ENCODE measurements around the gene STX3.

DNA sequence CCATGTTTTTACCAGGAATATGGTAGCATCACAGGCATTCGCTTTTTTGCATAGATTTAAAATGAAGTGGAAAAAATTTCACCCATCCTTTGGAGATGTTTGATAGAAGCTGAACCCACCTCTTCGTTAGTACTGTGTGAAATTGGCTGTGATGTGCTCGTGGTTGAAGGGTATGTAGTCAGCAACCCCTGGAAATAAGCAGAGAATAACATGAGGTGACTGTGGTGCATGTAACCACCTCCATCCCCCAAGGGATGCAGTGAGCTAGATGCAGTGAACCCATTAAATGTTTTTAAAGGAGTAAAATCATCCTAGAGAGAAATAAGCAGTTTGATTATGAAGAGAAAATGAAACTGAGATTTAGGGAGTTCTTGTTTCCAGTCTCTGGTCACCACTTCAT is 74.2 kb downstream of the STX3 start:
- TF ChIP-seq, protein P1, sequence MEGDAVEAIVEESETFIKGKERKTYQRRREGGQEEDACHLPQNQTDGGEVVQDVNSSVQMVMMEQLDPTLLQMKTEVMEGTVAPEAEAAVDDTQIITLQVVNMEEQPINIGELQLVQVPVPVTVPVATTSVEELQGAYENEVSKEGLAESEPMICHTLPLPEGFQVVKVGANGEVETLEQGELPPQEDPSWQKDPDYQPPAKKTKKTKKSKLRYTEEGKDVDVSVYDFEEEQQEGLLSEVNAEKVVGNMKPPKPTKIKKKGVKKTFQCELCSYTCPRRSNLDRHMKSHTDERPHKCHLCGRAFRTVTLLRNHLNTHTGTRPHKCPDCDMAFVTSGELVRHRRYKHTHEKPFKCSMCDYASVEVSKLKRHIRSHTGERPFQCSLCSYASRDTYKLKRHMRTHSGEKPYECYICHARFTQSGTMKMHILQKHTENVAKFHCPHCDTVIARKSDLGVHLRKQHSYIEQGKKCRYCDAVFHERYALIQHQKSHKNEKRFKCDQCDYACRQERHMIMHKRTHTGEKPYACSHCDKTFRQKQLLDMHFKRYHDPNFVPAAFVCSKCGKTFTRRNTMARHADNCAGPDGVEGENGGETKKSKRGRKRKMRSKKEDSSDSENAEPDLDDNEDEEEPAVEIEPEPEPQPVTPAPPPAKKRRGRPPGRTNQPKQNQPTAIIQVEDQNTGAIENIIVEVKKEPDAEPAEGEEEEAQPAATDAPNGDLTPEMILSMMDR (conservative IDR thresholded peaks at IDR 0.05; ENCODE audit: low read length): no peak
- TF ChIP-seq EZH2phosphoT487 (IDR thresholded peaks at IDR 0.05; ENCODE audit: borderline replicate concordance, low read depth, low read length): no peak

Measured in OCI-LY7 (cell line).